ENCODE results near the gene LRRC8D. TPM values are rescaled to one million over a fixed set of nuclear protein-coding genes. Genes with fewer than 3 reads are reported as not detected.
A peak's percentile ranks its signal among the peaks of the same experiment; 100 is the strongest.

LRRC8D gene
- total and polyA plus RNA-seq, 4 donors: 7.1 to 17.4 (median 14.4) TPM

DNA sequence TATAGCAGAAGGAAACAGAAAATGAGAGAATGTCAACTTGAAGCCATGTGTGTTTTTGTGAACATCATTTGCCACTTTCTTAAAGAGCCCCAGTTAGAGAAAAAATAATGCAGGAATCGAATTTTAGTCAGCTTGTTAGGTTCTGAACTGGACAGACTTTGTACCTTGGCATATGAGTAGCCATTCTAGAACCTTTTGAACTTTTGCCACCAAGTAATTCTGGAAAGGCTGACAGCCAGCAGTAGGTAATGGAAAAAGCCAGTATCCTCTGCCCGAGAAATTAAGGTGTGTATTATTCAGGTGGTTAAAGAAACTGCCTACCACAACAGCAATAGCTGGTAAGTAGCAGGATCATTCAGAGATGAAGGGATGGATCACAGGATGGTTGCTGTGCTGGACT is 20.7 kb downstream of the LRRC8D start:
- H3K9ac ChIP-seq (ENCODE audit: low read depth in 1 of 2, low read length in 2 of 2): no peak overlapping the region
- no peak overlapping the region for H3K4me3 ChIP-seq (ENCODE audit: low read depth in 1 of 3, low read length in 3 of 3)
- no peaks in the 10 kb centered on the region for H3K9me3 ChIP-seq (ENCODE audit: control insufficient read depth in 4 of 4, low read length in 3 of 4)
- no peak overlapping the region for H3K27ac ChIP-seq (ENCODE audit: low read depth in 1 of 2, low read length in 2 of 2)
- no peaks in the 10 kb centered on the region for H3K36me3 ChIP-seq (ENCODE audit: control insufficient read depth in 4 of 4, insufficient read depth in 3 of 4, low read depth in 1 of 4, low read length in 3 of 4)
- peaks cover 7 to 47% (median 41%) of the 10 kb centered on the region in 4 donors for H3K4me1 ChIP-seq (ENCODE audit: control insufficient read depth in 4 of 4, insufficient read depth in 4 of 4, low read length in 3 of 4)
- TF ChIP-seq HNF4G (IDR thresholded peaks at IDR 0.05) (peak; percentile 70), EGR1 (IDR thresholded peaks at IDR 0.05; ENCODE audit: low read depth in 2 of 2) (no peak), SP1 (IDR thresholded peaks at IDR 0.05) (peak; percentile 77), RXRA (IDR thresholded peaks at IDR 0.05) (peak; percentile 33 to 57), HNF4A (conservative IDR thresholded peaks at IDR 0.05) (peak; percentile 74 to 91), FOXA2 (IDR thresholded peaks at IDR 0.05) (no peak), JUND (IDR thresholded peaks at IDR 0.05) (peak in 1 of 2 donors; percentile 30)
- TF ChIP-seq, protein P1, sequence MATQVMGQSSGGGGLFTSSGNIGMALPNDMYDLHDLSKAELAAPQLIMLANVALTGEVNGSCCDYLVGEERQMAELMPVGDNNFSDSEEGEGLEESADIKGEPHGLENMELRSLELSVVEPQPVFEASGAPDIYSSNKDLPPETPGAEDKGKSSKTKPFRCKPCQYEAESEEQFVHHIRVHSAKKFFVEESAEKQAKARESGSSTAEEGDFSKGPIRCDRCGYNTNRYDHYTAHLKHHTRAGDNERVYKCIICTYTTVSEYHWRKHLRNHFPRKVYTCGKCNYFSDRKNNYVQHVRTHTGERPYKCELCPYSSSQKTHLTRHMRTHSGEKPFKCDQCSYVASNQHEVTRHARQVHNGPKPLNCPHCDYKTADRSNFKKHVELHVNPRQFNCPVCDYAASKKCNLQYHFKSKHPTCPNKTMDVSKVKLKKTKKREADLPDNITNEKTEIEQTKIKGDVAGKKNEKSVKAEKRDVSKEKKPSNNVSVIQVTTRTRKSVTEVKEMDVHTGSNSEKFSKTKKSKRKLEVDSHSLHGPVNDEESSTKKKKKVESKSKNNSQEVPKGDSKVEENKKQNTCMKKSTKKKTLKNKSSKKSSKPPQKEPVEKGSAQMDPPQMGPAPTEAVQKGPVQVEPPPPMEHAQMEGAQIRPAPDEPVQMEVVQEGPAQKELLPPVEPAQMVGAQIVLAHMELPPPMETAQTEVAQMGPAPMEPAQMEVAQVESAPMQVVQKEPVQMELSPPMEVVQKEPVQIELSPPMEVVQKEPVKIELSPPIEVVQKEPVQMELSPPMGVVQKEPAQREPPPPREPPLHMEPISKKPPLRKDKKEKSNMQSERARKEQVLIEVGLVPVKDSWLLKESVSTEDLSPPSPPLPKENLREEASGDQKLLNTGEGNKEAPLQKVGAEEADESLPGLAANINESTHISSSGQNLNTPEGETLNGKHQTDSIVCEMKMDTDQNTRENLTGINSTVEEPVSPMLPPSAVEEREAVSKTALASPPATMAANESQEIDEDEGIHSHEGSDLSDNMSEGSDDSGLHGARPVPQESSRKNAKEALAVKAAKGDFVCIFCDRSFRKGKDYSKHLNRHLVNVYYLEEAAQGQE (IDR thresholded peaks at IDR 0.05): no peak
- WGBS: 35% methylated on average over 2 of the region's 2 CpGs
- no peak for DNase-seq (ENCODE audit: low spot score)
- H3K27me3 ChIP-seq (ENCODE audit: control insufficient read depth in 4 of 4, insufficient read depth in 4 of 4, low read length in 3 of 4): no peaks in the 10 kb centered on the region

DNA sequence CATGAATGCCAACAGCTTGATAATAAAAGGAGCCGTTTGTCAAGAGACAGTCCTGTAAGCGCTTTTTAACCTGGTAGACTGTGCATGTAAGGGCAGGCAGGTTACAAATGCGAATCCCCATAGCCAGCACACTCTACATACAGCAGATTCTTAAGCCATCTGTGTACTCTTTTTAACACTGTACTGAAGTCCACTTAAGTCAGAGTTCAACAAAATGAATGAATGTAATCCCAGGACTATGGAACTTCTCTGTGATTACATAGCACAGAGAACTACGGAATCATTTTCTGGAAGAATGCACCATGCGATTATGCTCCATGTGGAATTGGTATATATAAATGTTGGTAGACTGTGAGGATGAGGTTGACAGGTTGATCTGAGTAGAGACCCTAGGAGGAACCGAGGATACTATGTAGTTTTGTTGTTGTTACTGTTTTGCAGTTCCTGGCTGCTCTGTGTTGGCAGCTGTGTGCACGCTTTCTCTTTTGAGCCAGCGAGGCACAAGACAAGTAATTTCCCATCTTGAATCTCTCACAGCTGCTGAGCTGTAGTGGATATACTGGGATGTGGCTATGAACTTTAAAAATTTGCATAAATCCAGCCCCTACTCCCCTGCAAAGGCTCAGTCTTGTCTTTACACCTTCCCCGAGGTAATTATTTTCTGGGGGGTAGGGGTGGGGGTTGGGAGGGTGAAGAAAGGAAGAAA is 21.9 kb downstream of the LRRC8D start:
- TF ChIP-seq RXRA (IDR thresholded peaks at IDR 0.05): peak in 1 of 2 donors; percentile 17
- TF ChIP-seq, protein P1 (IDR thresholded peaks at IDR 0.05): peak; percentile 14
- TF ChIP-seq, protein P2, sequence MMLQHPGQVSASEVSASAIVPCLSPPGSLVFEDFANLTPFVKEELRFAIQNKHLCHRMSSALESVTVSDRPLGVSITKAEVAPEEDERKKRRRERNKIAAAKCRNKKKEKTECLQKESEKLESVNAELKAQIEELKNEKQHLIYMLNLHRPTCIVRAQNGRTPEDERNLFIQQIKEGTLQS (IDR thresholded peaks at IDR 0.05): no peak
- peak; percentile 56 to 63 for TF ChIP-seq HNF4A (conservative IDR thresholded peaks at IDR 0.05)
- Histone ChIP-seq H3K36me3 (ENCODE audit: control insufficient read depth in 4 of 4, insufficient read depth in 3 of 4, low read depth in 1 of 4, low read length in 3 of 4) (no peaks in the 10 kb centered on the region), H3K27ac (ENCODE audit: low read depth in 1 of 2, low read length in 2 of 2) (peak overlapping the region; percentile 92 to 97), H3K4me3 (ENCODE audit: low read depth in 1 of 3, low read length in 3 of 3) (peak overlapping the region; percentile 80 to 96 (median 87)), H3K9ac (ENCODE audit: low read depth in 1 of 2, low read length in 2 of 2) (peak overlapping the region; percentile 32 to 94), H3K4me1 (ENCODE audit: control insufficient read depth in 4 of 4, insufficient read depth in 4 of 4, low read length in 3 of 4) (peaks cover 7 to 37% (median 30%) of the 10 kb centered on the region in 4 donors), H3K9me3 (ENCODE audit: control insufficient read depth in 4 of 4, low read length in 3 of 4) (no peaks in the 10 kb centered on the region), H3K27me3 (ENCODE audit: control insufficient read depth in 4 of 4, insufficient read depth in 4 of 4, low read length in 3 of 4) (no peaks in the 10 kb centered on the region)
- DNase-seq (ENCODE audit: low spot score): no peak
- WGBS: 22% methylated on average over 9 of the region's 9 CpGs

All from liver (tissue), 9 donors.